IPS-18c (cell line): ENCODE measurements around the gene SPON1.
"Not testable (repeated sequence)": the region's sequence is repeated elsewhere in the genome, so short reads cannot be mapped to it uniquely, and the experiment has no call there.

Experiments
- H3K4me3 ChIP-seq: 2 replicates; pipeline ENCODE4 v1.7.0; 2013; ENCODE audit warnings: low read depth, mild to moderate bottlenecking, low read length, moderate library complexity; ENCODE audit not compliant: insufficient read depth
- H3K9me3 ChIP-seq: one replicate; pipeline ENCODE4 v1.6.1; 2013; ENCODE audit warnings: mild to moderate bottlenecking, low read length, moderate library complexity; ENCODE audit not compliant: control insufficient read depth, insufficient read depth

The SPON1 gene

DNA sequence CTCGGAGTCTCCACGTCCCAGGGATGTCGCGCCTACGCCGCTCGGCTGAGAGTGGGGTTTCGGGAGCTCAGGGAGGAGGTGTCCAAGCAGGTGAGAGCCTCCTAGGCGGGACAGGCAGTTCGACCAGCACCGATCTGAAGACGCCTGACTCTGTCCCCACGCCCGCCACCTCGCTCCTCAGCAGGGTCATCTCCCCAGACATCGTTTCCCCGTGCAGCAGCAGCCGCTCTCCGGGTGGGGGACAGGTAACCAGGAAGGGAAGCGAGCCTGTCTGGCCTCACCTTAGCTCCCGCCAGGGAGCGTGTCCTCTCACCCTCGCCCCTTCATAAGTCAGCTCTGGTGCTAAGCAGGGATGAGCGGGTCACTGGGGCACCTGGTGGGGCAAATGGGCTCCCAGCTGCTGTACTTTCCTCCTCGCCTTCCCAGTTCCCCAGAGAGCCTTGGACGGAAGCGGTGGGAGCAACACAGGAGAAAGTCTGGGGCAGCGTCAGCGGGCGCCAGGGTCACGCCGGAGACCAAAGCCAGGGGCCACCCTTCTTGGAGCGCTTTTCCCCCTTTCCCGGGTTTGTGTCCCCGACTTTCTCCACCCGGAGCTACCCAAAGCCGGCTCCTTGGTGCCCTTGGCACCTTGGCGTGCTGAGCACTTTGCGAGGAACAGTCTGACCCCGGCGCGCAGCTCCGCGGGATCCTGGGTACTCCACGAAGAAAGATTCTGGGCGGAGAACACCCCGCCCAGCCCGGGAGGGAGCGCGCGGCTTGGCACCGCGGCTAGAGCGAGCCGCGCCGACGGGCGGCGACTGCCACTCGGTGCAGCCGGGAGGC is 1.6 kb downstream of the SPON1 start:
- Histone ChIP-seq H3K9me3 (no peaks in the 10 kb centered on the region), H3K4me3 (peak overlapping the region; percentile 50)

GRCh38 chr11:13964771-13965074 is 2.2 kb downstream of the SPON1 start:
- H3K9me3 ChIP-seq = no peaks in the 10 kb centered on the region
- peak overlapping the region; percentile 50; the same call in 1 of the 2 replicates for H3K4me3 ChIP-seq

DNA sequence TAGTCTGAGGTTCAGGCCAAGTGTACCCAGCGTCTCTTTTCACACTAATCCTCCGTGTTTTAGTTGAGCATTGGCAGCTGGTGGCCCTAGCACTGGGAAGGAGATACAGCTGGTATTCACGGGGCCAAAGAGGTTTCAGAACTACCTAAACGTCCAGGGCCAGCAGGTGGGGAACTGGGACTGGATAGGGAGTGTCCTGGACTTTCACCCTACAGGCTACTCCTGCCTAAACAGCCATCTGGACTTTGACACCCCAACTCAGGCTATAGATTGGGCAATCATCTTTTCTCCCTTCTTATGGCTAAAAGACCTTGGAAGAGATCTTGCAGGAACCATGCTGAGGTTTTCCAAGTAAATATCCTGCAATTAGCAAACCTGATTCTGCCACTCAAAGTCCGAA is 2.8 kb downstream of the SPON1 start:
- Histone ChIP-seq H3K4me3 (no peak overlapping the region), H3K9me3 (no peaks in the 10 kb centered on the region)

- Histone ChIP-seq H3K4me3 (no peak overlapping the region), H3K9me3 (no peaks in the 10 kb centered on the region)
These were observed 3.5 kb downstream of the SPON1 start for GRCh38 chr11:13966013-13966412.

GRCh38 chr11:13966486-13966885 is 4.0 kb downstream of the SPON1 start:
- no peak overlapping the region for H3K4me3 ChIP-seq

DNA sequence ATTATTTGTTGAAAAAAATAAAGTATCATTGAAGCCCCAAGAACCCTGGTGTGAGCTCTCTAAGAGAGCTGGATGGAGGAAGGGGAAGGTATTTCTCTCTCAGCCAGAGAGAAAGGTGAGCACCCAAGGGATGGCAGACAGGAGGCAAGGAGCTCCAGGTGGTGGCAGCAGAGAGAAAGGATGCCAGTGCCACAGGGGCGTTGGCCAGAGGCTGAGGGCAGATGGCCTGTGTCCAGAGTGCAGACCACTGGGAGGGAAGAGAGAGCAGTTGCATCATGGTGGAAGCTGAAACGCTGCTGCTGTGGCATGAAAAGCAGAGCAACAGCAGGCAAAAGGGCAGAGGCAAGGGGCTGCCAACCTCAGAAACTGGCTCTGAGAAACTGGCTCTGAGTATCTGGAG is 8.5 kb downstream of the SPON1 start:
- Histone ChIP-seq H3K4me3 (no peak overlapping the region), H3K9me3 (no peaks in the 10 kb centered on the region)

More at GRCh38 chr11:13966486-13966885, 4.0 kb downstream of the SPON1 start:
- no peaks in the 10 kb centered on the region for H3K9me3 ChIP-seq

DNA sequence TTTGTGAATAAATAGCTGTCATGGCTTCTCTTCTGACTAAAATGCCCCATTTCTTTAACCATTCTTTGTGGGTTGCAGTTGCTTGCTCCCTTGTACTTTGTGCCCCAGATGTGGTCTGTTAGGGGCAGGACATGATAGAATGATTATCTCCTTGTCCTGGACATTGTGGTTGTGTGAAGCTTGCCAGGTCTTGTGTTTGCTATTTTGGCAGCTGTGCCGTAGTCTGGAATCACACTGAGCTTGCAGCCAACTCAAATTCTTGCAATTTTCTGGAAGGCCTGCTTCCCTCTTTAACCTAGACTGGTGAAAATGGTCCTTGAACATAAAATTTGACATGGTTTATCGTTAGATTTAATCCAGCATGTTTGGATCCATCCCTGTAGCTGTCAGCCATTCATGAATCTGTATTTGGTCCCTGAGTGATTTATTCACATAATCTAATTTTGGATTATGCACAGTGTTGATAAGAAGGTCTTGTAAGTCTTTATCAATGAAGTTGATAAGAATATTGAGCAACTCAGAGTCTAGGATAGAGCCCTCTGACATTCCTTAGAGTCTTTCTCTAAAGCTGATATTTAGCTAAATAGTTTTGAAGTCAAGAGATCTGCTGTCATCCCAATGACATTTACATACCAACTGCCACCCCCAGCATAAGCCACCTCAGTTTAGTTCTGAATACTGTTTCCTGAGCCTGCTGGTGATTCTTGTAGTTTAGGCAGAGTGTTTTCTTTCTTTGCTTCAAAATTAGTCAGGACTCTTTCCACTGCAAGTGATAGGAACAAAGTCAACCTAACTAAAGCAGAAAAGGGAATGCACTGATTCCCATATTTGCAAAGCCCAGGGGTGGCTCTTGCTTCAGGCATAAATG is 9.8 kb downstream of the SPON1 start:
- Histone ChIP-seq H3K4me3 (no peak overlapping the region), H3K9me3 (no peaks in the 10 kb centered on the region)

DNA sequence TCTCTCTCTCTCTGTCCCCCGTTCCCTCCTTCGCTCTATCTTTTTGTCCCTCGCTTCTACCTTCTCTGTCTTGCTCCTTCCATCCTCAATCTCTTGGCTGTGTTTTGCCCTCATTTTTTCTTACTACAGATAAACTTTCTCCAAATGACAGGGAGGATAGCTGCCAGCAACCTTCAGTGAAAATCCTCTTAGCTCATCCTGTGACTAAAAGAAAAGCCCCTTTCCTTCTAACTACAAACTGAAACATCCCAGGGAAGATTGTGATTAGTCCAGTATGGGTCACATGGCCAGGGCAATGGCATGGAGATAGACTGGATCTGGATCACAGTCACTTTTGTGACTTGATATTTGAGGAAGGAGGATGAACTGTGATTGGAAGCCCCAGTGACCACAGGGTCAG is 10.4 kb downstream of the SPON1 start:
- Histone ChIP-seq H3K4me3 (no peak overlapping the region), H3K9me3 (no peaks in the 10 kb centered on the region)

GRCh38 chr11:13974631-13975030 is 12.1 kb downstream of the SPON1 start:
- H3K4me3 ChIP-seq = no peak overlapping the region

DNA sequence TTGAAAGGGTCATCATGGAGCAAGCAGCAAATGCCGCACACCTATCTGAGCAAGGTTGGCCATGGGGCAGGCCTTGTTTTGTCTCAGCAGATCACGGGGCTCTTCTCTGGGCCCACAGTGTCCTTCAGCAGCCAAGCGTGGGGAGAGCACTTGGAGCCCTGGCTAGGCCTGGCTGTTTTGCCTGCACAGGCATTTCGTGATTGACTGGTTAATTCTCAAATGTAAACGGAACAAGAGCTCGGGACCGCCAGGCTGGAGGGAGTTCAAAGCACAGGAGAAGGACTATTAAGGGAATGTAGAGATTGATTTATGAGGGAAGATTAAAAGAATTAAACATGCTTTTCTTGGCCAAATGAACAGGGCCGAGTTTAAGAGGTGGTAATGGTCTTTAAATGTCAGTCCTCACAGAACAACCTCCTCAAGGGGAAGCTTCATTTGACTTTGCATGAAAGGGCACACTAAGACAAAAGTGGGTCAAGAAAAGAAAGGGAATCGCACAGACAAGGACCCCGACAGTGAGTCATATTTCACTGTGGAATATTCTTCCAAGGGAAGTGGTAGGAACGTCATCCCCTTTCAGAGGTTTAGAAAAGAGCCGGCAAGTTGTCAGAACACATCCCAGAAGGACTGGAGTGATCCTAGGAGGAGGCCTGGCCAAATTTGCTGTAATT is 20.7 kb downstream of the SPON1 start:
- no peak overlapping the region for H3K4me3 ChIP-seq
- no peaks in the 10 kb centered on the region for H3K9me3 ChIP-seq

More at GRCh38 chr11:13974631-13975030, 12.1 kb downstream of the SPON1 start:
- H3K9me3 ChIP-seq = no peaks in the 10 kb centered on the region

GRCh38 chr11:13984616-13985450 is 22.3 kb downstream of the SPON1 start:
- H3K9me3 ChIP-seq = no peaks in the 10 kb centered on the region
- no peak overlapping the region for H3K4me3 ChIP-seq

- not testable (repeated sequence) for H3K4me3 ChIP-seq, H3K9me3 ChIP-seq
These were observed 24.2 kb downstream of the SPON1 start for GRCh38 chr11:13986695-13987094.

GRCh38 chr11:13992158-13992856 is 29.8 kb downstream of the SPON1 start:
- H3K4me3 ChIP-seq, H3K9me3 ChIP-seq: not testable (repeated sequence)

DNA sequence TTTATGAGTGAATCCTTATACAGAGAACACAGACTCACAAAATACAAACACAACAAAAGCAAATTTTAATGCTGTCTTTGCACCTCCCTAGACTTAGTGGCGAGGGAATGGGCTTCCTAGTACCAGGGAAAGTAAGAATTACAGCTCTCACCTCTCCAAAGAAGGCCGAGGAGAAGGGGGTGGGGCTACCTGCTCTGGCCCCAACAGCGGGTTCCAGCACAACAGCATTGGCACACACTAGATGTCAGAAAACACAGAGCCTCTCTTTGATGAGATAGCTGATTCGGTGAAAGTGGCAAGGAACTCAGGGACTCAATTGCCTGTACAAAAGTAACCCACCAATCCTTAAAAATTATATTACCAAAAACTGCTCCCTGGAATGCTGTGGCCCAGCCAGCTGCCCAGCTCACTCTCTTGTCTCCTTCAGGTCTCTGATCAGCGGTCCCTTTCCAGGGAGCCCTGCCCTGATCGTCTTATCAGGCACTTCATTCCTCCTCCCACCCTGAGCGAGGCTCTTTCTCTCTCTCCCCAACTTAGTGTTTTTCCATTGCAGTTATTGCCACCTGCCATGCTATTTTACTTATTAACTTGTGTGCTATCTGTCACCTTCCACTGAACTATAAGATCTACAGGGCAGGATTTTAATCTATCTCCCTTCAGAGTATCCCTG is 30.7 kb downstream of the SPON1 start:
- Histone ChIP-seq H3K9me3 (no peaks in the 10 kb centered on the region), H3K4me3 (no peak overlapping the region)

- no peaks in the 10 kb centered on the region for H3K9me3 ChIP-seq
- H3K4me3 ChIP-seq = no peak overlapping the region
These were observed 35.4 kb downstream of the SPON1 start for GRCh38 chr11:13997881-13998280.

GRCh38 chr11:13999704-14000103 is 37.2 kb downstream of the SPON1 start:
- H3K4me3 ChIP-seq = no peak overlapping the region
- H3K9me3 ChIP-seq = no peaks in the 10 kb centered on the region
